Breast epithelium (tissue), 4 donors: ENCODE data around the gene ARID3C. TPM values are rescaled to one million over a fixed set of nuclear protein-coding genes. Genes with fewer than 3 reads are reported as not detected.

Source experiments
- DNase-seq, 2 donors: peaks; one replicate each; pipeline ENCODE4 v3.0.0-alpha.2; 2019; ENCODE audit warnings: low spot score in 2 of 2
- H3K27ac ChIP-seq, 2 donors: fragments of 200-600 bp; sonication (generic) in 1 of 2; one replicate each; pipeline ENCODE4 v1.5.1; 2016 to 2019; ENCODE audit warnings: mild to moderate bottlenecking in 1 of 2
- H3K27me3 ChIP-seq, 2 donors: fragments of 200-600 bp; sonication (generic) in 1 of 2; one replicate each; pipeline versions ENCODE4 v1.5.1 to v1.6.0; 2017 to 2019; ENCODE audit warnings: control low read depth in 1 of 2, mild to moderate bottlenecking in 1 of 2
- H3K36me3 ChIP-seq: fragments of 200-600 bp; one replicate; pipeline ENCODE4 v1.5.1; 2019
- H3K4me1 ChIP-seq, 2 donors: fragments of 200-600 bp; sonication (generic); one replicate each; pipeline ENCODE4 v1.5.1; 2016 to 2019; ENCODE audit warnings: control low read depth in 1 of 2
- H3K4me3 ChIP-seq, 3 donors: fragments of 200-600 bp; sonication (generic); 1 replicate in 2 of 3; 2 replicates in 1 of 3; pipeline ENCODE4 v1.5.1; 2016 to 2019; ENCODE audit warnings: mild to moderate bottlenecking in 3 of 3, moderate library complexity in 2 of 3
- H3K9me3 ChIP-seq, 2 donors: fragments of 200-600 bp; sonication (generic) in 1 of 2; one replicate each; pipeline ENCODE4 v1.5.1; 2016 to 2019; ENCODE audit warnings: control low read depth in 1 of 2
- CTCF ChIP-seq, 3 donors: fragments of 450-650 bp; IDR thresholded peaks; one replicate each; pipeline ENCODE4 v1.5.1; 2016 to 2017; ENCODE audit warnings: antibody characterized with exemption in 3 of 3, mild to moderate bottlenecking in 3 of 3, moderate library complexity in 3 of 3
- POLR2A ChIP-seq: fragments of 450-650 bp; IDR thresholded peaks from one replicate; pipeline ENCODE4 v1.6.1; 2016; ENCODE audit warnings: antibody characterized with exemption, mild to moderate bottlenecking, moderate library complexity
- POLR2AphosphoS5 ChIP-seq, 3 donors: sonication (generic); formaldehyde crosslinking; IDR thresholded peaks; one replicate each; pipeline ENCODE4 v1.6.1; 2017; ENCODE audit warnings: antibody characterized with exemption in 3 of 3
- intact Hi-C: fragments of 100-400 bp; cut with DNase I; formaldehyde crosslinking; loops from one replicate; pipeline ENCODE4 v1.15.1; 2023; ENCODE audit warnings: low total_unique reads
- total RNA-seq, 3 donors: library from RNA; depleted of rRNA; stranded (reverse); fragments of >200 nt; gene quantifications; one replicate each; pipeline ENCODE4 v1.1.0, GENCODE V29; 2016

The ARID3C gene
- total RNA-seq, 3 donors from 2014 or later, result 0.29 TPM; not detected in 2

GRCh38 chr9:34575862-34576596, 52.8 kb downstream of the ARID3C start:
- TF ChIP-seq POLR2A, result no peak
- no peak for TF ChIP-seq CTCF (IDR thresholded peaks at IDR 0.05)
- no peak for TF ChIP-seq POLR2AphosphoS5 (IDR thresholded peaks at IDR 0.05)
- intact Hi-C loops, result no loop called here
- Histone ChIP-seq H3K4me1 (no peaks in the 10 kb centered on the region), H3K9me3 (no peaks in the 10 kb centered on the region), H3K36me3 (no peaks in the 10 kb centered on the region), H3K4me3 (no peak overlapping the region), H3K27ac (peak overlapping the region in 1 of 2 donors; percentile 32), H3K27me3 (peaks cover 0 to 15% of the 10 kb centered on the region in 2 donors)
- DNase-seq, result no peak

DNA sequence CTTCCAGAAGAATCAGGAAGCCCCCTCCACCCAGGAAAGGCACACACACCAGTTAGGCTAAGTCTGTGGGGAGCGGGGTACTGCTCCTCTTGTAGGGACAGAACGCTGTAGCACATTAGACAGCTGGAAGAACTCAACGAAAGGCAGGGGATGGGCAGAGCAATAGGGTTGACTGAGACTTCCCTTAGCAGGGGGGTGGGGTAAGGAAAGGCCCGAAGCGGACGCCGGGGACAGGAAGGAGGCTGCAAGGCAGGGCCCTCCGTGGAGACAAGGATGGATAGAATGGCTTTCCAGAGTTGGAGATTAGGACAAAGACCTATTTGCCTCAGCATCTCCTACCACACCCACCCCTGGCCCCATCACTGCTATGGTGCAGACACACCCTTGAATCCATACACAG, 53.6 kb downstream of the ARID3C start:
- no peaks in the 10 kb centered on the region for H3K4me1 ChIP-seq
- no peak overlapping the region for H3K4me3 ChIP-seq
- no peak for DNase-seq
- TF ChIP-seq POLR2AphosphoS5 (IDR thresholded peaks at IDR 0.05) (no peak), POLR2A (no peak), CTCF (IDR thresholded peaks at IDR 0.05) (no peak)
- no peaks in the 10 kb centered on the region for H3K36me3 ChIP-seq
- no peak overlapping the region for H3K27ac ChIP-seq
- H3K9me3 ChIP-seq, result no peaks in the 10 kb centered on the region
- peaks cover 0 to 15% of the 10 kb centered on the region in 2 donors for H3K27me3 ChIP-seq
- intact Hi-C loops, result no loop called here

GRCh38 chr9:34574571-34574970, 54.3 kb downstream of the ARID3C start:
- peaks cover 0 to 15% of the 10 kb centered on the region in 2 donors for H3K27me3 ChIP-seq

DNA sequence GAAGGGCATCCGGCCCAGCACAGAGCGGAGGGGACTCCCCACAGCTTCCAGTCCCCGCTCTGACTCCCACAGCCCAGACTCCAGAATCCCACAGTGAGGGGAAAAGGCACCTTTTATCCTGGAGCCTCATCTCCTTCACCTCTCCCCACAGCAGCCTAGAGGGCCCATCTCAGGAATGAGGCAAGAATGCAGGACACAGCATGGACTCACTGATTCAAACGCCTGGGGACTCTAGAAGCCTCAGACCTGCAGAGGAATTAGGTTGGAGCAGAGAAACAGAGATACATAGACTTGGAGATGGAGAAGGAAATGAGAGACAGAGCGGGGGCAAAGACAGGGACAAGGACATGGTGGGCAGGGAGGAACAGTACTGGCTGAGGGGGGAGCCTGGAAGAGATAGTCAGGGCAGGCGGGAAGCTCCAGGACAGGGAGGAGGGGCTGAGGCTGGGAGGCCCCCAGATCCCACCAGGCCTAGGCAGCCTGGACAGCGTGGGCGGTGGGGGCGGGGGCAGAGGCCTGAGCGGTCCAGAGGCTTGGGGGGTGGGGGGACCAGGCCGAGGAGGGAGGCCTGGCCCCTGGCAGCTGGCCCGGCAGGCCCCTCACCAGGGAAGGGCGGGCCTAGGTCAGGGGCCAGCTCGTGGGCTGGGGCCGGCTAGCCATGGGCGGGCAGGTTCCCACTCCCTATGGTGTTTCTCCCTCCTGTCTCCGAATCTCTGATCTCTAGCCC, 55.1 kb downstream of the ARID3C start:
- Histone ChIP-seq H3K4me1 (no peaks in the 10 kb centered on the region), H3K27me3 (peaks cover 0 to 10% of the 10 kb centered on the region in 2 donors), H3K27ac (peak overlapping the region in 1 of 2 donors; percentile 61), H3K4me3 (no peak overlapping the region), H3K36me3 (no peaks in the 10 kb centered on the region), H3K9me3 (no peaks in the 10 kb centered on the region)
- no peak for DNase-seq
- TF ChIP-seq POLR2A (no peak), CTCF (IDR thresholded peaks at IDR 0.05) (no peak), POLR2AphosphoS5 (IDR thresholded peaks at IDR 0.05) (no peak)
- intact Hi-C loops, result no loop called here

More at GRCh38 chr9:34574571-34574970, 54.3 kb downstream of the ARID3C start:
- no peaks in the 10 kb centered on the region for H3K36me3 ChIP-seq
- no peak for DNase-seq
- H3K4me1 ChIP-seq, result no peaks in the 10 kb centered on the region
- H3K27ac ChIP-seq, result no peak overlapping the region
- intact Hi-C loops, result no loop called here
- no peaks in the 10 kb centered on the region for H3K9me3 ChIP-seq
- TF ChIP-seq POLR2A, result no peak
- H3K4me3 ChIP-seq, result no peak overlapping the region

GRCh38 chr9:34572628-34573027, 56.2 kb downstream of the ARID3C start:
- DNase-seq, result no peak
- no peaks in the 10 kb centered on the region for H3K4me1 ChIP-seq
- TF ChIP-seq POLR2AphosphoS5 (IDR thresholded peaks at IDR 0.05) (no peak), POLR2A (no peak), CTCF (IDR thresholded peaks at IDR 0.05) (no peak)

More at GRCh38 chr9:34572628-34573027, 56.2 kb downstream of the ARID3C start:
- Histone ChIP-seq H3K9me3 (no peaks in the 10 kb centered on the region), H3K4me3 (no peak overlapping the region), H3K27me3 (no peaks in the 10 kb centered on the region), H3K27ac (no peak overlapping the region), H3K36me3 (no peaks in the 10 kb centered on the region)
- intact Hi-C loops, result no loop called here
